ENCODE data around the gene SMCHD1.

Gene SMCHD1

DNA sequence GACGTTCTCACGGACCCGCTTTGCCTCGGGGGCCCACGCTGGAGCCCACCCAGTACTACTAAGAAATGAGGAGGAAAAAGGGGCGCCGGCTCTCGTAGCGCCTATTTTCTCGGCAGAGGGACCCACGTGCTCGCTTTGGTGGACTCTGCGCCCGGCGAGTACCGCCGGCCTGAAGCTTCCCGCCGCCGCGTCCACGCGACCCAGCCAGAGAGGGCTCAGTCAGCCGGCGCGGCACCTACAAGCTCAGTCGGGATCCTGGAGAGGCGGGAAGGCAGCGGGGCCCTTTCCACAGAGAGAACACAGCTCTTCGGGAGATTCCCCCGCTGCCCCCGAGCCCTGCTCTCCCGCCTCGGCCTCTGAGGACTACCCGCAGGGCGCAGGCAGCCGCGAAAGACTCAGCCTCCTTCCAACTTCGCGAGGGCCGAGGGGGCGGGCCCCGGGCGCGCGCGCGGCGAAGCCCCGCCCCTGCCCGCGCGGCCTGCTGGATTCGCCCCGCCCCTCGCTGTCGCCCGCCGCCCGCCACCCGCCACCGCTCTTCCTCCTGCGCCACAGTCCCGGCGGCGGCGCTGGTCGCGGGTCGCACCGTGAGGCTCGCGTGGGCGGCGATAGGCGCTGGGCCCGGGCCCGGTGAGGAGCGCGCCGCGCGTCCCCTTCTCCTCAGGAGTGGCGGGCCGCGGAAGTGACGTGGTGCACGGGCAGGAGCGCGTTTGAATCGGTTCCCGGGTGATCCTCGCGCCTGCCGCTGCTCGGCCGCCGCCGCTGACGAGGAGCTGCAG, at the start of gene SMCHD1:
Gene SMCHD1, plus strand, starts transcription at position 549 of the 776 bp plus-strand sequence. CDS start 350 bp downstream, outside the sequence.
- Mint-ChIP-seq H3K4me1 (ENCODE audit: low read depth) (peaks cover 37% of the 10 kb centered on the region), H3K27me3 (ENCODE audit: low read depth) (no peaks in the 10 kb centered on the region), H3K27ac (peak within 1 kb of the TSS; percentile 98), H3K9me3 (no peaks in the 10 kb centered on the region), H3K36me3 (ENCODE audit: low read depth) (peaks cover 27% of the 10 kb centered on the region), H3K4me3 (peak within 1 kb of the TSS; percentile 96)
- peak; percentile 96 for DNase-seq (ENCODE audit: low spot score)

DNA sequence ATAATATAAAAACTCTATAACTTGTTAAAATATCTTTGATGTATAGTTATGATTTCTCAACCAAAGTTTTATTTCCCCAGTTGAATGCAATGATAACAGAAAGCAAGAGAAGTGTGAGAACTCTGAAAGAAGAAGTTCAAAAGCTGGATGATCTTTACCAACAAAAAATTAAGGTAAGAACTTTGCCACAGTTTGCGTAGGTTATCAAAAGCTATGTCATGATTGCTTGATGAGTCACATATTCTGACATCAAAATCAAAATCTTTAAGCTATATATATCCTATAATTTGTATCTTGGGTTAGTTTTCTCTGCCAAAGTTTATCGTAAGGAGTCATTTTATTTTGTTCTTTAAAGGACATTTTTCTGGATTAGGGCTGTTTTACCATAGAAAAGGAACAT, 49.2 kb upstream of the SMCHD1 start:
- no peaks in the 10 kb centered on the region for H3K27me3 Mint-ChIP-seq (ENCODE audit: low read depth)
- peak overlapping the region; percentile 85 for H3K27ac Mint-ChIP-seq
- H3K9me3 Mint-ChIP-seq = no peaks in the 10 kb centered on the region
- DNase-seq (ENCODE audit: low spot score) = no peak
- peaks cover 52% of the 10 kb centered on the region for H3K4me1 Mint-ChIP-seq (ENCODE audit: low read depth)
- H3K36me3 Mint-ChIP-seq (ENCODE audit: low read depth) = peaks cover 62% of the 10 kb centered on the region
- peak overlapping the region; percentile 63 for H3K4me3 Mint-ChIP-seq

DNA sequence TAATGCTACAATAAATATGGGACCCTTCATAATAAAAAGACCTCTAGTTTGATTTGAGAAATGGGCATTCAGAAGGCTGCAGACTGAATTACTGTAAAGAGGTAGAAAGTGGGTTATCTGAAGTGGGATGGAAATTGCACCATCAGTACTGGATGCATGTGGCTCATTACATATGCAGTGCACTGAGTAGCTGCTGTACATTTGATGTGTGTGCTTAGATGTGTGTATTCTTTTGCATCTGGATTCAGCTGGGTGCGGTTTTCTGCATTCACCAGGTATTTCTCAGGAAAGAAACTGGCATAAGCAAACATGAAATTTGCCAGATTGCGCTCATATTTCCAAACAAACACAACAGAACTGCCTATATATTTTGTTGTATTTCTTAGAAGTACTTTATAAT, 45.9 kb upstream of the SMCHD1 start:
- Mint-ChIP-seq H3K27me3 (ENCODE audit: low read depth) (no peaks in the 10 kb centered on the region), H3K27ac (peak overlapping the region; percentile 43)

DNA sequence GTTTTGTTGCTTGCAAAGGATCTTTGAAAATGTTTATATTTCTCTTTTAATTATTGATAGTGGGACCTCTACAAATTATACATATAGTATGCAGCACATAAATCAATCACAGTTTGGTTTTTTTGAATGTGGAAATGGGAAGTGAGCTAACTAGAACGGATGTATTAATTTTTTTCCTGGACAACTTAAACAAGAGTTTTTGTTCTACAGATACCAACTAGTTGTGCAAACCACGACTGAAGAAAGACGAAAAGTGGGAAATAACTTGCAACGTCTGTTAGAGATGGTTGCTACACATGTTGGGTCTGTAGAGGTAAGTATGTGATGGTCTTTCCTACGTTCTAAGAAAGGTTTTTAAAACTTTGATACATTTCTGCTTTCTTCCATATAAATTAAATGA, 45.0 kb upstream of the SMCHD1 start:
- peaks cover 34% of the 10 kb centered on the region for H3K4me1 Mint-ChIP-seq (ENCODE audit: low read depth)
- no peak overlapping the region for H3K27ac Mint-ChIP-seq
- H3K36me3 Mint-ChIP-seq (ENCODE audit: low read depth) = peaks cover 71% of the 10 kb centered on the region
- DNase-seq (ENCODE audit: low spot score) = no peak
- H3K27me3 Mint-ChIP-seq (ENCODE audit: low read depth) = no peaks in the 10 kb centered on the region
- H3K9me3 Mint-ChIP-seq = no peaks in the 10 kb centered on the region
- no peak overlapping the region for H3K4me3 Mint-ChIP-seq

More for the DNA sequence above, 45.9 kb upstream of the SMCHD1 start:
- Mint-ChIP-seq H3K36me3 (ENCODE audit: low read depth) (peaks cover 66% of the 10 kb centered on the region), H3K9me3 (no peaks in the 10 kb centered on the region), H3K4me3 (no peak overlapping the region), H3K4me1 (ENCODE audit: low read depth) (peaks cover 41% of the 10 kb centered on the region)
- DNase-seq (ENCODE audit: low spot score) = no peak

DNA sequence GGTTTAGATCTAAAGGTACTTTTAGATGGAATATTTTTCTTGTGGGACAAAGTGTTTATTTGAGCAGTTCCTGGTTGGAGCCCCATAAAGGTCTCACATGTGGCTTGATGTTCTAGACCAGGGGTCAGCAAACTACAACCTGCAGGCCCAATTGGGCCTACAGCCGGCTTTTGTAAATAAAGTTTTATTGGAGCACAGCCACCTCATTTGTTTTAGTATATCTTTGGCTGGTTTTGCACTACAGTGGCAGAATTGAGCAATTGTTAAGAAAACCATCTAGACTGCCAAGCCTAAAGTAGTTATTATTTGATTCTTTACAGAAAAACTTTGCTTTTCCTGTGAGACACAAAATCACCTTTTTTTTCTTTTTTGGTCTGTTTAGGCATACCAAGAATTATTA, 42.5 kb upstream of the SMCHD1 start:
- H3K27me3 Mint-ChIP-seq (ENCODE audit: low read depth) = no peaks in the 10 kb centered on the region
- no peak overlapping the region for H3K4me3 Mint-ChIP-seq
- DNase-seq (ENCODE audit: low spot score) = no peak
- peaks cover 76% of the 10 kb centered on the region for H3K36me3 Mint-ChIP-seq (ENCODE audit: low read depth)
- H3K27ac Mint-ChIP-seq = peak overlapping the region; percentile 21
- H3K4me1 Mint-ChIP-seq (ENCODE audit: low read depth) = peaks cover 20% of the 10 kb centered on the region
- H3K9me3 Mint-ChIP-seq = no peaks in the 10 kb centered on the region

DNA sequence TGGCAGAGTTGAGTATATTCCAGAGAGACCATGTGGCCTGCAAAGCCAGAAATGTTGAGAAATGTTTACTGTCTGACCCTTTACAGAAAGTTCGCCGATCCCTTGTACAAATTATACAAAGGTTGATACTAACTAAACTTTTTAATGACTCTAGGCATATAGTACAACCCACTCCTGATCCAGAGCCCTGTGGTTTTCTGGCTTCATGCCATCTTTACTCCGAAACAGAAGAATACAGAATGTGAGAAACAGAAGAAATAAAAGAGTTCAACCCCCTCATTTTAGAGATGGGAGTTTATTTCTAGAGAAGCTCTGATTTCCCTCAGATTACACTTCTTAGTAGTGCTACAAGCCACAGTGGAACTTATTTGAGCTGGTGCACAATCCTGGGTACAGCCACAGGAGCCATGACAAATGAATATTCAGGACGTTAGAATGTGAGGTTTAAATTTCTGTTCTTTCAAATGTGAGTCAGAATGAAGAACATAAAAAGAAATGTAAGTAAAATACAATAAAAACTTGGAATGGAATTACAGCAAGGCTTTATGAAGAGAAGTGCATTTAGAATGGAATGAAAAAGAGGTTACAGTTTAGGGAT, 38.0 kb upstream of the SMCHD1 start:
- Mint-ChIP-seq H3K27me3 (ENCODE audit: low read depth) (no peaks in the 10 kb centered on the region), H3K9me3 (no peaks in the 10 kb centered on the region), H3K36me3 (ENCODE audit: low read depth) (peaks cover 46% of the 10 kb centered on the region), H3K4me3 (no peak overlapping the region), H3K27ac (peak overlapping the region; percentile 5), H3K4me1 (ENCODE audit: low read depth) (peaks cover 2% of the 10 kb centered on the region)
- DNase-seq (ENCODE audit: low spot score) = no peak

DNA sequence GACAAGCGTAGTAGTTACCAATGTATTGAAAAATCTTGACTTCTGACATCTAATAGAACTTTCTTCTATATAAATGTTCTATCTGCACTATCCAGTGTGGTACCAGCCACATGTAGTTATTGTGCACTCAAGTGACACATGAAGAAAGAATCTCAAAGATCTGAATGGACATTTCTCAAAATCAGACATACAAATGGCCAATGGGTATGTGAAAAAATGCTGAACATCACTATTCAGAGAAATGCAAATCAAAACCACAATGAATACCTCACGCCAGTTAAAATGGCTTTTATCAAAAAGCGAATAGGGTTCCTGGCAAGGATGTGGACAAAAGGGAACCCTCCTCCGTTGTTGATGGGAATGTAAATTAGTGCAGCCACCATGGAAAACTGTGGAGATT, 37.5 kb upstream of the SMCHD1 start:
- Mint-ChIP-seq H3K36me3 (ENCODE audit: low read depth) (peaks cover 41% of the 10 kb centered on the region), H3K9me3 (no peaks in the 10 kb centered on the region), H3K27me3 (ENCODE audit: low read depth) (no peaks in the 10 kb centered on the region), H3K27ac (no peak overlapping the region), H3K4me1 (ENCODE audit: low read depth) (peaks cover 2% of the 10 kb centered on the region), H3K4me3 (no peak overlapping the region)
- no peak for DNase-seq (ENCODE audit: low spot score)

DNA sequence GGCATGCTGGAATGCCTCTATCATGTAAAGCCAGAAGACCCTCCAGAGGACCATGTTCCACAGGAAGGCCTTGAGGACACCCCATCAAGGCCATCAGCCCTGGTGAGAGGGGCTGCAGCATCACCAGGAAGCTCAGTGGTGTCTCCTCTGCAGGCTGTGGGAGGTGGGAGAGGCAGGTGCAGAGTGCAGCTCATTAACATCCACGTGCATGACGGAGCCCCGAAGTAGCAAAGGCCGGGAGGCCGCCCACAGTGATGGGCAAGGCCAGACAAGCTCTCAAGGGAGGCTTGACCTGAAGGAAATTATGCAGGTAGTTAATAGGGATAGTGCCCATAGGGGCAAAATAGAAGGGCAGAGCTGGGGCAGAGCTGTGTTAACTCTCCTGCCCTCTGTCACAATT, 30.3 kb upstream of the SMCHD1 start:
- no peak for DNase-seq (ENCODE audit: low spot score)
- Mint-ChIP-seq H3K4me3 (no peak overlapping the region), H3K27ac (no peak overlapping the region)

DNA sequence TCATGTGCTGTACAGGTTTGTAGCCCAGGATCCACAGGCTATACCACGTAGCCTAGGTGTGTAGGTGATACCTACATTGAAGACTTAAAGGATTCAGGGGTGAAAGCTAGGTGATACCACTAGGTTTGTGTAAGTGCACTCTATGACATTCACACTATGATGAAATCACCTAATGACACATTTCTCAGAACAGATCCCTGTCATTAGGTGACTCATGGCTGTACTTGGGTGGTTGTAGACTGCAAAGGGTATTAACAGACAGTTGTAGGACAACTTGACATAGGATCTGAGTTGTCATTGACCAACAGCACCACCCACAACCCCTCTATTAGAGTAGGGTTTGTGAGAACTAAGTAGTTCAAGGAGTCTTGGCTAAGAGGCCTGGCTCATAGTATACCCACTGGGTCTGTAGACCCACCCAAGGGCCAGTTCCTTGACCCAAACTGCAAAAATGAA, 27.7 kb upstream of the SMCHD1 start:
- DNase-seq (ENCODE audit: low spot score) = peak; percentile 46
- Mint-ChIP-seq H3K4me3 (no peak overlapping the region), H3K27me3 (ENCODE audit: low read depth) (no peaks in the 10 kb centered on the region), H3K36me3 (ENCODE audit: low read depth) (peaks cover 3% of the 10 kb centered on the region), H3K27ac (no peak overlapping the region), H3K9me3 (peaks cover 17% of the 10 kb centered on the region), H3K4me1 (ENCODE audit: low read depth) (peaks cover 18% of the 10 kb centered on the region)

More for the DNA sequence above, 30.3 kb upstream of the SMCHD1 start:
- peaks cover 3% of the 10 kb centered on the region for H3K9me3 Mint-ChIP-seq
- no peaks in the 10 kb centered on the region for H3K27me3 Mint-ChIP-seq (ENCODE audit: low read depth)
- H3K36me3 Mint-ChIP-seq (ENCODE audit: low read depth) = no peaks in the 10 kb centered on the region
- peaks cover 12% of the 10 kb centered on the region for H3K4me1 Mint-ChIP-seq (ENCODE audit: low read depth)

DNA sequence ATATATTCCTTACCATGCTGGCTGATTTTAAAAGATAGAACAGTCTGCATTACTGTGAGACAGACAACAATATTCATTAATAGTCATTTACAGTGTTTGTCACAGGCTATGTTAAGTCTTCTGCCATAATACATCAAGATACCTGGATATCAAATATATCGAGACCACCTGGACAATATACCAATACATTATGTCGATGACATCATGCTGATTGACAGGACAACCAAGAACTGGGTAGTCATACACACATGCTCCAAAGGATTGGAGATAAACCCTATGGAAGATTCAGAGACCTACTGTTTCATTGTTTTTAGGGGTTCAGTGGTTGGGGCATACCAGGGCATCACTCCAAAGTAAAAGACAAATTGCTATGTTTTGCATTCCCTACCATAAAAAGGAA, 26.5 kb upstream of the SMCHD1 start:
- Mint-ChIP-seq H3K27ac (no peak overlapping the region), H3K27me3 (ENCODE audit: low read depth) (no peaks in the 10 kb centered on the region)

DNA sequence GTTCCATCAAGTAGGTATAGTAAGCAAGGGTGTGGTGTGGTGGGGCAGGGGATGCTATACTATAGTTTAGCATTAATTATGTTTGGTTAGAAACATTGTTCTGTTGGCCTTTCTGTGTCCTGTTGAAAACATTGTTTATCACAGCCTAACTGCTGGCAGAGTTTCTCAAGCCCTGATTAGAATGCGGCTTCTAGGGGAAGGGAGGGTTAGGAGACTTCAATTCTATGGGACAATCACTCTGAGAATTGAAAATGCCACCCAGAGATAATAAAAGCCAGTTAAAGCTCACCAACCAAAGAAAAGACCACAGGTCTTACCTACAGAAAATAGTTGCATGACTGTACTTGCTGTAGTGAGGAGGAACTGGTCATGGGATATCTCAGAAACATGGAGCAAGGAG, 19.9 kb upstream of the SMCHD1 start:
- peak overlapping the region; percentile 100 for H3K27ac Mint-ChIP-seq
- peaks cover 28% of the 10 kb centered on the region for H3K9me3 Mint-ChIP-seq
- H3K27me3 Mint-ChIP-seq (ENCODE audit: low read depth) = no peaks in the 10 kb centered on the region
- H3K36me3 Mint-ChIP-seq (ENCODE audit: low read depth) = peaks cover 15% of the 10 kb centered on the region
- H3K4me3 Mint-ChIP-seq = peak overlapping the region; percentile 28
- peaks cover 59% of the 10 kb centered on the region for H3K4me1 Mint-ChIP-seq (ENCODE audit: low read depth)
- no peak for DNase-seq (ENCODE audit: low spot score)

More for the DNA sequence above, 26.5 kb upstream of the SMCHD1 start:
- Mint-ChIP-seq H3K4me3 (no peak overlapping the region), H3K9me3 (peaks cover 18% of the 10 kb centered on the region), H3K36me3 (ENCODE audit: low read depth) (peaks cover 3% of the 10 kb centered on the region), H3K4me1 (ENCODE audit: low read depth) (peaks cover 18% of the 10 kb centered on the region)
- no peak for DNase-seq (ENCODE audit: low spot score)

DNA sequence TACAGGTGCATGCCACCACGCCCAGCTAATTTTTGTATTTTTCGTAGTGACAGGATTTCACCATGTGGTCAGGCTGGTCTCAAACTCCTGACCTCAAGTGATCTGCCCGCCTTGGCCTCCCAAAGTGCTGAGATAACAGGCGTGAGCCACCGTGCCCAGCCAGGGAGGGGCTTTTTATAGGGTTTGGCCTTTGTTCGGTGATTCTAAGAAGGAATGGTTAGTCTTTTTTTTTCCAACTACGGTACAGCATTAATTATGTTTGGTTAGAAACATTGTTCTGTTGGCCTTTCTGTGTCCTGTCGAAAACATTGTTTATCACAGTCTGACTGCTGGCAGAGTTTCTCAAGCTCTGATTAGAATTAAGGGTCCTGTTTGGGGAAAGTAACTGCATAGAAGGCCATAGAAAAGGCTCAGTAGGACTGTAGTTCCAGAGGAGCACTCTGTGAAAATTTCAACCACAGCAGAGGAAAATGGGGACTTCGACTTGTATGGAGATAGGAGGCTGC, 19.3 kb upstream of the SMCHD1 start:
- Mint-ChIP-seq H3K9me3 (peaks cover 26% of the 10 kb centered on the region), H3K4me1 (ENCODE audit: low read depth) (peaks cover 63% of the 10 kb centered on the region), H3K27ac (peak overlapping the region; percentile 100), H3K27me3 (ENCODE audit: low read depth) (no peaks in the 10 kb centered on the region), H3K36me3 (ENCODE audit: low read depth) (peaks cover 15% of the 10 kb centered on the region), H3K4me3 (peak overlapping the region; percentile 88)
- no peak for DNase-seq (ENCODE audit: low spot score)

DNA sequence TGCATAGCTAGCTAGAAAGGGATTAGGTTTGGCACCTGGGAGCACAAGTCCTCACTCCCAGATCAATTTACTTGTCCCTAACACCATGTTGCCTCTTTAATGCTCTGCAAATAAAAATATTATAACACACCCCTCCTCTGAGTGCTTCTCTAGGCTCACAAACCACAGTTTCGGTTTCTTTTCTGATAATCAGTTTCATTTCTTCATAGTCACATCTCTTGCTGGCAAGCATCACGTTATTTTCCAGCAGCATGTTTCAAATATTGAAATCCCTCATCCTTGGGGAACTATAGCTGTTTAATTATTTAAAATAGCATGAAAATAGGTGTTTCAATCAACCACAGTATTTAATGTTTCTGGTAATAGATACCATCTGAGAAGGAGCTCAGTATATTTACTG, 13.9 kb upstream of the SMCHD1 start:
- Mint-ChIP-seq H3K4me3 (peak overlapping the region; percentile 80), H3K27ac (peak overlapping the region; percentile 92), H3K4me1 (ENCODE audit: low read depth) (peaks cover 39% of the 10 kb centered on the region), H3K27me3 (ENCODE audit: low read depth) (peaks cover 2% of the 10 kb centered on the region), H3K36me3 (ENCODE audit: low read depth) (peaks cover 10% of the 10 kb centered on the region), H3K9me3 (peaks cover 10% of the 10 kb centered on the region)
- DNase-seq (ENCODE audit: low spot score) = no peak

DNA sequence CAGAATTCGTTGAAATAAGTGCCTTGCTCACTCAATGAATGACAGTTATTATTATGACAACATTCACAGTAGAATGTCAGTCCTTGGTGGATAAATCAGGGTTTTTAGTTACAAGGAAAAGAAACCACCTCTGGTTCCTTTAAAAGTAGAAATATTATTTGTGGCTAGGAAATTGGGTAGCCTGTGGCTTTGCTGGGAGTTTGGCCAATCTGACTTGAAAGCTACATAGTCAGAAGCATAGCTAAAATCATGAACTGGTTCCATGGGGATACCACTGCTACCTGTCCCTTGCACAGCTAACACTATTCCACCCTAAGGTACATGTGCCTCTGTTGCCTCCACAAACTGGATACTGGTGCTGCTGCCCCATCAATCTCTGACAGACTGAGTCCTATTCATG, 12.8 kb upstream of the SMCHD1 start:
- Mint-ChIP-seq H3K9me3 (peaks cover 8% of the 10 kb centered on the region), H3K36me3 (ENCODE audit: low read depth) (peaks cover 8% of the 10 kb centered on the region), H3K27ac (no peak overlapping the region)

More for the DNA sequence above, 12.8 kb upstream of the SMCHD1 start:
- H3K4me1 Mint-ChIP-seq (ENCODE audit: low read depth) = peaks cover 33% of the 10 kb centered on the region
- H3K27me3 Mint-ChIP-seq (ENCODE audit: low read depth) = peaks cover 2% of the 10 kb centered on the region
- peak overlapping the region; percentile 53 for H3K4me3 Mint-ChIP-seq
- no peak for DNase-seq (ENCODE audit: low spot score)
